ENCODE results near the gene LYPD6B.

DNA sequence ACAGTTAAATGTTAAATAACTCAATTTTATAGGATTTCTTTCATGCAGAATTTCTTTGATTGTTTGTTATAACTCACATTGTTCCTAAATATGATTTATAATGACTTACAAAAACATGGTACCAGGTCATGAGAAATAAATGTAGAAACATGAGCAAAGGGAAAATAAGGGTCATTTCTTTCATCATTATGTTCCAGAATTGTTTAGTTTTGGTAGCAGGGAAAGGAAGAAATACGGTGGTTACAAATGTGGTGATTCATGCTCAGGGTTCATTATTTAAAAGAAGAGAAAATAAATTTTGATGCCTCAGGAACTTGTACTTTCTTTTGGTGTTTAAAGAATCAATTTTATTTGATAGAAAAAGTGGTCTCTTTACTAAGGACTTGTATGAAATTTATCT lies 4.4 kb downstream of the LYPD6B start:
- TF ChIP-seq, protein P1, sequence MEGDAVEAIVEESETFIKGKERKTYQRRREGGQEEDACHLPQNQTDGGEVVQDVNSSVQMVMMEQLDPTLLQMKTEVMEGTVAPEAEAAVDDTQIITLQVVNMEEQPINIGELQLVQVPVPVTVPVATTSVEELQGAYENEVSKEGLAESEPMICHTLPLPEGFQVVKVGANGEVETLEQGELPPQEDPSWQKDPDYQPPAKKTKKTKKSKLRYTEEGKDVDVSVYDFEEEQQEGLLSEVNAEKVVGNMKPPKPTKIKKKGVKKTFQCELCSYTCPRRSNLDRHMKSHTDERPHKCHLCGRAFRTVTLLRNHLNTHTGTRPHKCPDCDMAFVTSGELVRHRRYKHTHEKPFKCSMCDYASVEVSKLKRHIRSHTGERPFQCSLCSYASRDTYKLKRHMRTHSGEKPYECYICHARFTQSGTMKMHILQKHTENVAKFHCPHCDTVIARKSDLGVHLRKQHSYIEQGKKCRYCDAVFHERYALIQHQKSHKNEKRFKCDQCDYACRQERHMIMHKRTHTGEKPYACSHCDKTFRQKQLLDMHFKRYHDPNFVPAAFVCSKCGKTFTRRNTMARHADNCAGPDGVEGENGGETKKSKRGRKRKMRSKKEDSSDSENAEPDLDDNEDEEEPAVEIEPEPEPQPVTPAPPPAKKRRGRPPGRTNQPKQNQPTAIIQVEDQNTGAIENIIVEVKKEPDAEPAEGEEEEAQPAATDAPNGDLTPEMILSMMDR (IDR thresholded peaks at IDR 0.05), result no peak
- TF ChIP-seq EZH2 (IDR thresholded peaks at IDR 0.05; ENCODE audit: borderline replicate concordance, insufficient read depth, low read depth, low read length, poor library complexity, severe bottlenecking), result no peak

Data from B cell (primary cell).